Stimulated activated naive CD4-positive, alpha-beta T cell (primary cell): ENCODE results near the gene VPS52.
"Not testable (repeated sequence)": the region's sequence is repeated elsewhere in the genome, so short reads cannot be mapped to it uniquely, and the experiment has no call there.

Experiments used
- DNase-seq, 6 experiments: peaks; one replicate each; lab custom pipeline; 2025; lab: John Stamatoyannopoulos, UW

The VPS52 gene

DNA sequence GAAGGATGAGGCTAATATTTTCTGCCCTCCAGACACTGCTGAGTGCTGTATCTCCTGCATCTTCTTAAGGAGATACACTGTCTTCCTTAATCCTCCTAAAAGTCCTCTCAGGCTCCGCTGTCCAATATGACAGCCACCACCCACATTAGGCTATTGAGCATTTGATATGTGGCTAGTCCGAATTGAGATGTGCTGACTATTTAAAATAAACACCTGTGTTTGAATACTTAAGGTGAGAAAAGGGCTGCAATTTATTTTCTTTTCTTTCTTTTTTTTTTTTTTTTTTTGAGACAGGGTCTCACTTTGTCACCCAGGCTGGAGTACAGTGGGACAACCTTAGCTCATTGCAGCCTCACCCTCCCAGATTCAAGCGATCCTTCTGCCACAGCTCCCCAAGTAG, 30.2 kb upstream of the VPS52 start:
- no peak for DNase-seq

DNA sequence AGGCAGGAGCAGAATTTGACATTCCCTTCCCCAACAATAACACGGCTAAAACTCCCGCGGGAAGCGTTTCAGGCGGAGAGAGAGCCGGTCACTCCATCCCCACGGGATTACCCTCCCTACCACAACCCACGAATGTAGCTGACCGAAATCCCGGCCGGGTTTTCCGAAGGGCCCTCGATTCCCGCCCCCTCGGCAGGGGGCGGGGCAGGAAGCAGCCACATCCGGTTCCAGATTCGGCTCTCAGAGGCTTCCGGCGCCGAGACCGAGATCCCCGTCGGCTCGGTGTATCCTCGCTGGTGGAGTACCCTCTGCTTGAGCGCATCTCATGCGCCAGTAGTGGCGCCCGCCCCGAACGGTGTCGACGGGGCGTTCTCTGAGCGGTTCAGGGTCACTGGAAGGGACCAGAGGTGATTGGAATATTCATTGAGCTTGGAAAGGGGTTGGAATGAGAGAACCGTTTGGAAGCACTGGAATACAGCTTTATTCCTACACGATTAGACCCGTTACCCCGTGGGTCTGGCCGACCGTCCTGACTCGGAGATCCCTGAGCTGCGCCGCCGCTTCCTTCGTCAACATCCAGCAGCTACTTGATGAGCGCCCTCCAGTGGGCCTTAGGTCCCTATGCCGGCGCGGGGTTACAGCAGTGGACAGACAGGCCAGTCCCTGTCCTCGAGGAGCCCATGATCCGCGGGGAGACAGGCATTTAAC, 27.7 kb upstream of the VPS52 start:
- peak; percentile 88 to 93 (median 91) for DNase-seq

DNA sequence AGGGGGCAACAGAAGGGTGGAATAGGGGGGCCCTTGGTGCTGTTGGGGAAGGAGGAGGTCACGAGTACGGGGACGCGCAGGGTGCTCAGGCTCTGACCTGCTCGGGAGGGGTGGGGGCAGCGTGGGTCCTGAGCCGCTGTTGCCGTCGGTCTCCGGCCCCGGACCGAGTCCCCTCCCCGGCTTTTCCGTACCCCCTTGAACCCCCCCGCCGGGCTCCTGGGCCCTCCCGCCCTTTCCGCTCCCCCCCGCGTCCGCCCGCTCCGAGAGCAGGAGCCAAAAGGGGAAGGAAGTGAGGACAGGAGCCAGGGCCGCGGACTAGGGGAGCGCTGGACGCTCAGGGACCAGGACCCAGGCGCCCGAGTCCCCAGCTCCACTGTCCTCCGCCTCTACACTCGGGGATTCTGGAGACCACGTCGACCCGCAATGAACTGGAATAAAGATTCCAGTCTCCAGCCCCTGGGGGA, 27.1 kb upstream of the VPS52 start, which contains the start of gene RGL2:
Gene RGL2, minus strand, starts transcription at position 170 of the 464 bp plus-strand sequence. CDS start 332 bp downstream, outside the sequence.
- peak in 3 of 6 experiments; percentile 38 to 76 (median 64) for DNase-seq

DNA sequence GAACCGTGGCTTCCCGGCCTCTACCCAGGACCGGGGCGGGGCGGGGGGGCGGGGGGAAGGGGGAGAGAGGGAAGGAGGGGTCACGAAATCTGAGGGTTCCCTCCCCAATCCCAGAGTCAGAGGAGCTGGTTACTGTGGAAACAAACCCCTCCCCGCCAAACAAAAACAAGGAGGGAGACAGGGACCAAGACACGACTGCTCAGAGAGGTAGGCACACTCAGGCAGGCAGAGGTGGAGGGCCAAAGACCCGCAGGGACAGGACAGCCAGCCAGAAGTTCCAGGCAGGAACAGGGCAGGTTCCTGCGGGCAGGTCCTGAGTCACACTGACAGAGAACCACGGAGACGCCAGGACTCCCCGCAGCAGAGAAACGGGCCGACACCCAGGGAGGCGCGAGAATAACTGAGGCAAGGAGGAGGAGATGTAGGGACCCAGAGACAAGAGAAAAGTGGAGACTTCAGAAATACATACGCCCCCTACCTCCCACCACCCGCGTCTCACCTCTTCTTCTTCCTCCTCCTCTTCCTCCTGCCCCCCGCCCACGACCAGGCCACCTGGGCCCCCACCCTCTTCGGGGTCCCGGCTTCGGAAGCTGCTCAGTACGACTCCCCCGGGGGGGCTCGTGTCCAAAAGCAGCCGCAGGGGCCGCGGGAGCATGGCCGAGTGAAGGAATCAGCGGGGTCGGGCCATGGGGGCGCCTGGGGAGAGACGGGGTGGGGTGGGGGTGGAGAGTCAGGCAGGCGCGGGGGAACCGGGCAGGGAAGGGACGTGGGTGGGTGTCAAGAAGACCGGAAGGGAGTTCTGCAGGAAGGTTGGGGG, 26.5 kb upstream of the VPS52 start:
- peak; percentile 48 to 74 (median 68) for DNase-seq

DNA sequence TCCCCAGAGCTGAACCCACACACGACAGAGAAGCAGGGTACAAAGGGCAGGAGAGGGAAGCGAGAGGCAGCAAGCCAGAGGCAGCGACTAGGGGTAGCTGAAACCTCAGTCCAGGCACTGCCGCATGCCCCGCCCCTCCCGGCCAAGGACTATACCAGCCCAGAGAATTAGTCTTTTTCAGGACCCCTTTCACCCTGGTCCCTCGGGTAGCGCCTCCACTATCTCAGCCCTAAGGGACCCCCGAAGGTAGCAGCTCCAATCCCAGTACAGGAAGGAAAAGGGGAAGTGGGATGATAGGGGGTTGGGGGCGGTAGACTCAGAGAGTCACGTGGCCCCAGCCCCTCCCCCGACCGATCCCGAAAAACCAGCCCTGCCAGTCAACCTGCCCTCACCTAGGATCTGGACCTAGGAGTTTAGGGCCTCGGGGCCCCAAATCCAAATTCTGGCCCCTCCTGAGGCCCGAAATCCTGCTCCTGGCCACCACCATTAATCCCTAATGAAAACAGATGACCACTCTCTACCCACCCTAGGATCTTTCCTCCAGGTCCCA, 25.8 kb upstream of the VPS52 start:
- no peak for DNase-seq

DNA sequence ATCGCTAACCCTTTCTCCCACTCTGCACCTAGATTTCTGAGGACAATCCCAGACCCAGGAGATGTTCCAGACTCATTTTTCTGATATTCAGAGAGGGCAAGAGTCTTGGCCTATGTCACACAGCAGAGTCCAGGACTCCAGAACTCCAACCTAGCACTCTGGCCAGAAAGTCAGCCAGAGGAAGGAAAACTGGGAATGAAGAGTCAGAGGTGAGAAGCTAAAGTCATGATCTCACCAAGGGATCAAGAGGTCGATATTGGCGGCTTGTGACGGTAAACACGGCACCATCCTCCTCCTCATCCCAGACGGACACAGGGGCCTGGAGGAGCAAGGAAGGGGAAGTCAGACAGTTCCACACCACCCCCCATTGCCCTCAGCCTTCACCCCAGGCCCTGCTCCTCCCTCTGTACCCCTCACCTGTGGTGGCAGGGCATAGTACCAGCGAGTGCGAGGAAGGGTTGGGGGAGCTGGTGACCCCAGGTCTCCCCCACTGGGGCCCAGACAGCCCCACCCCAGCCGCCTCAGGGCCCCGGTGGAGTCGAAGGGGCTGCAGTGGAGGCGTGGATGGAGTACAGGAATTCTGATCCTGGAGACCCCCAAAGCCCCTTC, 25.2 kb upstream of the VPS52 start:
- no peak for DNase-seq

DNA sequence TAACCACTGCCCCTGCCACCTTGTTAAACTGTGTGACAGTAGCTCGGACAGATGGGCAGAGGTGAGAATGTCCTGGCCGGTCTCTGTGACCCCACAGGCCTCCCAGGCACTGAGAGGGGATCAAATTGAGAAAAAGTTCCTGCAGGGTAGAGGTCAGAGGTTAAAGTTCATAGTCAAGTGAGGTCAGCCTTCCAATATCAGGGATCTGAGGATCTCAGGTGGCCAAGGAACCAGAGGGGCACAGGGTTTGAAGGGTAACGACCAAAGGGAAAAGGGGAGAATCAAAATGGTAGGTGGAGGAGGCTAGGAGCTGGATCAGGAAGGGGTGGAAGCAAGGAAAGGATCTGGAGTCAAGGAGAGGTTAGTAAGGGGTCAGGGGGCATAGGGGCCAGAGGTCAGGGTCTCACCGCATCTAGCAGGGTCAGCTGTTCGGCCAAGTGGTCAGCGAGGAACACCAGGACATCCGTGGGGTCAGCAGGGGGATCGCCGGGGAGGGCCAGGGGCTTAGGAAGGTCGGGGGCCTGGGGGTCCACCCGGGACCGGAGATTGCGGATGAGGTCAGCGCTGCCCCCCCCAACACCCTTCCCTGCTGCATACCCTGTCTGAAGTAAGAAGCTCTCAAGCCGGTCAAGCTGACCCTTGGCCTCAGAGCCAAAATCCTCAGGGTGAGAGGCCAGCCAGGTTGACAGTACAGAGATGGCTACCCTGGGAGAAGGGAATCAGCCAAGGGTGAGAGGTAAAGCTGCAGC, 24.1 kb upstream of the VPS52 start:
- no peak for DNase-seq

DNA sequence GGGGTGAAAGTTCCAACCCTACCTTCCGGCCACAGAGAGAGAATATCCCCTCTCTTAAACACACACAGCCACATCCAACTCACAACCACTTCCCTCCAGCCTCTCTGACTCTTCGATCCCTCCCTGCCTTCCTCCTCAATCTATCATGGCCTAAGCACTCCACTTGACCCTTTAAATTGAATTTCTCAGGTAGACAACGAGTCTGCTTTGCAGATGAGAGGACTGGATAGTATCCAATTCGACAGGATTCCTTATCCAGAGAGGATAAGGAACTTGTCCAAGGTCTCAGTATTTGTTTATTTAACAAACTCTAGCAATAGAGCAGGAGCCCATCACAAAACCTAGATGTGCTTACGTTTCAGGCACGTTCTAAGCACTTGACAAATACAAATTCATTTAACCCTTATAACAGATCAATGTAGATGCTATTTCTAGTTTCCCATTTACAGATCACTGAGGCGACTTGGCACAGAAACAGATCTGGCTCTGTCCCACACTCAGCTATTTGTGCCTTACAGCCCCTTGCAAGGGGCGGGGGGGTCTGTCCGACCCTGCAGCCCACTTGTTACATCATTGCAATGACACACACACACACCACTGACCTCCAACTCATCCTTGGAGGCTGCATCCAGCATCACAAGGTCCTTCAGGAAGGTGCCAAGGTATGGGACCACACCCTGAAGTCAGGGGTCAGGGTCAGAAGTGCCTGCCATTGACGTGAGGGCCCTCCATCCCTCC, 22.6 kb upstream of the VPS52 start:
- DNase-seq, result no peak

DNA sequence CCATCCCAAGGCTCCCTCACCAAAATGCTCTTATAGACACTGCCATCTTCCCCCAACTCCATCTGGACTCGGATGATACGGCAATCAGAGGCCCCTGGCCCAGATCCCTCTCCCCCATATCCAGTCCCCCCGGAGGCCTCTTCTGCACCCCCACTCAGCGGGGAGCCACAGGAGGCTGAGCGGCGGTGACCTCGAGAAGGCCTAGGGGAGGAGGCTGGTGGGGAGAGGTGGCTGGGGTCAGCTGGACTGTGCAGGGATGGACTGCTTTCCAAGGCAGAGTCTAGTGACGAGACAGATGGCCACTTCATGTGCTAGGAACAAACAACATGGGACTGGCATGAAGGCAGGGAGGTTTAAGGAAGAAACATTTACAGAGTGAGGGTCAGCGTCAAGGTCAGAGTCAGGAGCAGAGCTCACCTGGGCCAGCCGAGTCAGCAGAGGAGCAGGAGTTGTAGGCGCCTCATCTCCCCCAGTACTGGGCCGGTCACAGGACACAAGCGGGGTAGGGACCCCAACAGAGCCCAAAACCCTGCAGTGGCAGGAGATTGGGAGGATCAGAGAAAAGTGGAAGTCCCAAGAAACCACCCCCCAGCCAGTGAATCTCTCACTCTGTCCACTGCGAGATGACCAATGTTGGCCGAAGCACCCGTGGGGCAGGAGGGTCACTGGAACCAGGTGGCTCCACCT, 21.5 kb upstream of the VPS52 start:
- no peak for DNase-seq

DNA sequence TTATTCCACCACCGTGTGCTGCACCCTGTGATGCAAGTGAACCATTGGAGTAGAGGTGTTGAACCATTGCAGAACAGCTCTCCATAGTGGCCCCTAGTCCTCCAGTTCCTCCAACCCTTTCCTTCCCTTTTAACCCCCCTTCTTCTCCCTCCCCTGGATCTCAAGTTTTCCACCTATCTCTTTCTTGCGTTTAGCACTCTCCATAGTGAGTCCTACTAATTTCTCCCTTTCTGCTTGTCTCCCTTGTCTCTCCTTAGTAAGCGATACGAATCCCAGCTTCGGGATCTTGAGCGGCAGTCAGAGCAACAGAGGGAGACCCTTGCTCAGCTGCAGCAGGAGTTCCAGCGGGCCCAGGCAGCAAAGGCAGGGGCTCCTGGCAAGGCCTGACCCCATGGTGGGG, 18.8 kb upstream of the VPS52 start:
- no peak for DNase-seq

DNA sequence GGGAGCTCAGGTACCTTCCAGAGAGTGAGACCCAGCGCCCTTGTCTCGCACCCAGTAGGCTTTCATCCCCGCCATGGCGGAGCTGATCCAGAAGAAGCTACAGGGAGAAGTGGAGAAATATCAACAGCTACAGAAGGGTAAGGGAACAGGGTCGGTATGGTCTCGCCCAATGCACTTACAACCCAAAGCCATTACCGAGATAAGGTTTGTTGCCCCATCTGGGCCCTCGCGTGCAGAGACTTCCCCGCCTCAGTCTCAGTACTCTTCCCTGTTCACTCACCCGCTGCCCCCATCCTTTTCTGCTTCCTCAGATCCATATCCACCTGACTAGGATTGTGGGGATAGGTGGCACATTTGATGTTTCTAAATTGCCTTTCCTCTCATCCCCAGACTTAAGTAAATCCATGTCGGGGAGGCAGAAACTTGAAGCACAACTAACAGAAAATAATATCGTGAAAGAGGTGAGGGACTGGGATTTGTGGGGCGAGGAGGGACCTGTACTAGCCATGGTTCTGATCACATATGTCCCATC, 18.2 kb upstream of the VPS52 start:
- DNase-seq, result no peak

DNA sequence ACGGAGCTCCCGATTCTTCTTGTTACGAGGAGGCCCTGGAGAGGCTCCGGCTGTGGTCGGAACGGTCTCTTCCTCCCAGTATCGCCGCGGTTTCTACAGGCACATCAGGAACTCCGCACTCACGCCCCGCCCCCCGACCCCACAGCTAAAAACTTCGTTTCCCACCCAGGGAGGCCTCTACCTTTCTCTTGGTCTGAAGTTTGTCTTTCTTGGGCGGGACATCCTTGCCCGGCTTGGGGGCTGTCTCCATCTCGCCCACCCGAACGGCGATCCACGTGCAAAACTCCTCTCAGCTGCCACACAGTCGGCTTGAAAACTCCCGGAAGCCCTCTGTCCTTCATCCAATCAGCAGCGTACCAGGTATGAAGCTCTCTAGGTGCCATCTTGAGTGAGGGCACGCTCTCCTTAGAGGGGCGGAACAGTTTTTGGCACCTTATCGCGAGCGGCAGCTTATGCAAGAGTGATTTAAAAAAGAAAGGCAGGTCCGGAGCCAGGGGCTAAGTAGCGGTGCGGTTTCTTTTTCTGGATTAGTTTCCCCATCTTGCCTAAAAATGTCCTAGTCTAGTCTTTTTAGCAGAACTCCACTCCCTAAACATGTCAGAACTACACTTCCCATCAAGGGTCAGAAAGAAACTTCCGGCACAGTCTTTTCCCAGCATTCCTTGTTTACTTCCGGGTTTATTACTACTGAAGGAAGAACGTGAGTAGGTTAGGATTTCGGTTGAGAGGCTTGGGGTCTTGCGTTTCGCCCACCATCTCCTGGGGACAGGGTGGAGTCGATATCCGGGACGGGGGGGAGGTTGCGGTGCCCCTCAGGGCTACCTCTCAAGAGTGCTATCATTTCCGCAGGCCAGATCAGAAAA, 17.5 kb upstream of the VPS52 start, which contains the start of the genes PFDN6 and WDR46:
Gene PFDN6, plus strand, starts transcription at position 681 of the 863 bp plus-strand sequence. CDS start 256 bp downstream, outside the sequence.
Gene WDR46, minus strand, starts transcription at position 319 of the 863 bp plus-strand sequence. Its CDS starts 69 bp downstream, at position 250.
- DNase-seq, result peak; percentile 66 to 97 (median 84)

DNA sequence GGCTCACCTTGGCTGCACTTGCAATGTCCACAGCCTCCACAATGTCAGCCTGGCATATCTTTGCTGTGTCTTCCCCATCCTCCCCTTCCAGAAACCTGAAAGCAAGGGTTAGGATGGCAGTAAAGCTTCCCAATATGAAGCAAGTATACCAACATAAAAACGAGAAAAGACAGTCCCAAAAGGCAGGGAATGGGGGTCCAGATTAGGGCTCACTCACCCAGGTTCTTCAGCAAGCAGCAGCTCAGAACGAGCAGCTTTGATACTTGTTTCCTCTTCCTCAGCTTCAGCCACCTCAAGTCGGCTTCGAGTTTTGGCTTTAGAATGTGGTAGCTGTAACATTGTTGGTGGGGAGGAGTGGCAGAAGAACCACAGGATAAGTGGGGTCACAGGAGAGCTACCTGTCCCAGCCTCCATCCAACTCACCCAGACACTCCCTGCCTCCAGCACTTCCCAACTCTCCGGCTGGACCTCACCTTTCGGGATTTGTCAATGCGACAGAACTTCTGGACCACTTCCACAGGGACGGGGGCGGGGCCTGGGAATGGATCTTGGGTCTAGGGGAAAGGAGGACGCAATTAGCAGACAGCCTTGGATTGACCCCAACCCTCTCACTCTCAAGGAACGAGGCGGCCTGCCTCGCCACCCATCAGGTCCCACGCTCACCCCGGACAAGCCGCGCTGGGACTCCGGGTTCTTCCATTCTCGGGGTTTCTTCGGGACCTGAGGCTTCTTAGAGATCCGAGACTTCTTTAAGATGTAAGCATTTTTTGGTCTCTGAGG, 16.7 kb upstream of the VPS52 start:
- no peak for DNase-seq

DNA sequence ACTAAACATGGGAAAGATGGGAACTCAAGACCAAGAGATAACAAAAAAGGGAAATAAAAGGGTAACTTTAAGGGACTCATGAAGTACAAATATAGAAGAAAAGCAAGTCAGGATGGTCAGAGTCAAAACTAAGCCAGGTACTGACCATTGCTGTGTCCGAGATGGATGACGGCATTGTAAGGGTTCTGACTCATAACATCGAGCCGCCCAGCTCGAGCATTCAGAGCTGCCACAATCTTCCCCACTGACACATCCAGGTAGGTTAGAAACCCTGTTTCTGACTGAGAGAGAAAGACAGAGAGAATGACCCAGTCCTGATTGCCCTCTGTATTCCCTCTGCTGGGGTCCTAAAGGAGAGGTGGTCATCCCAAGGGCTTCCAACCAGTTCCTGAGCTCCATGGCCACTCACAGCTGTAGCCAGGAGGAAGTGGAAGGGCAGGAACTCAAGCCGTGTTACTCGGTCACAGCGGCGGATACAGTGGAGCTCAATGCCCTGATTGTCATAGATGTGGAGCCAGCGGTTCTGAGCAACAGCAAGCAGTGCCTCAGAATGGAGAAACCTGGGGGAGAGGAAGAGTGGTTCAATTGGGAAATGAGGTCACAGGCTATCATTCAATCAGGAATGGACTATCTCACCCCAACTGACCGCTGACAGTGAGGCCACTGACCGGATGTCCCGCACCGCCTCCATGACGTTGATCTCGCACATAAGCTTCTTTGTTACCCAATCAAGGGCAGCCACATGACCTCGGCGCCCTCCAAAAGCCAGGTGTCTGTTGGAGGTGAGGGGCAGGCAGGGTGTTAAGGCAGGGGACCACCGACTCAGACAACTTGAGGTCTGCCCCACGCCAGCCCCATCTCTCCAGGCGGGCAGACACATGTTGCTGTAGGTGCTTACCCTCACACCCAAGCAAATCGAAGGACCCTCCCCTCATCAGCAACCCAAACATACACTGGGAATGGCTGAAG, 15.6 kb upstream of the VPS52 start:
- DNase-seq, result no peak

DNA sequence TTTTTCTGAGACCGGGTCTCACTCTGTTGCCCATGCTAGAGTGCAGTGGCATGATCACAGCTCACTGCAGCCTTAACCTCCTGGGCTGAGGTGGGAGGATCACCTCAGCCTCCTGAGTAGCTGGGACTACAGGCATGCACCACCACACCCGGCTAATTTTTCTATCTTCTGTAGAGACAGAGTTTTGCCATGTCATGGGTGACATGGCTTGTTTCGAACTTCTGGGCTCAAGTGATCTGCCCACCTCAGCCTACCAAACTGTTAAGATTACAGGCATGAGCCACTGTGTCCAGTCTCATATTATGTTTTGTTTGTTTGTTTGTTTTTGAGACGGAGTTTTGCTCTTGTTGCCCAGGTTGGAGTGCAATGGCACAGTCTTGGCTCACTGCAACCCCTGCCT, 13.5 kb upstream of the VPS52 start:
- not testable (repeated sequence) for DNase-seq

DNA sequence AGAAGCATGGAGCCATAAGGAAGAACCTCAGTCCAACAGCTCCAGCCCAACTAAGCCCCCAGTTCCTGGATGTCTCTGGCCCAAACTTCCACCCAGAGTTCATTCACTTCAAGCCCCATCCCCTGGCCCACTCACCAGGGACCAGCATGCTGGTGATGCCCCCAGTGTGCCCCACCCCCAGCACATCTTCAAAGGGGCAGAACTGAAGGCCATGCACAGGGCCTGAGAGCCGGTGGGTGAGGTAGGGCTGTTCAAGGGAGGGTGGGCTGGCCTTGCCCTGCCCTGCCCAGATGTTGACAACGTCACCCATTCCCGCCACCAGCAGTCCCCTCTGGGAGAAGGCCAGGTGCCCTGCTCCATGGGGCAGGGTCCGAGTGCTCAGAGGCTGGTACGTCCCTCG, 8.9 kb upstream of the VPS52 start:
- DNase-seq, result no peak
